Cardiac muscle cell (in vitro differentiated cells and primary cell): ENCODE data around the gene ARRDC5. TPM values are rescaled to one million over a fixed set of nuclear protein-coding genes. Genes with fewer than 3 reads are reported as not detected.
"Not testable (repeated sequence)": the region's sequence is repeated elsewhere in the genome, so short reads cannot be mapped to it uniquely, and the experiment has no call there.

Experiments used
- DNase-seq, 2 donors: peaks; one replicate each; pipeline versions ENCODE4 v3.0.0 to v3.0.0-alpha.2; 2010 to 2017; ENCODE audit warnings: low read depth in 1 of 2, low spot score in 1 of 2
- H3K27ac ChIP-seq: fragments of 200-600 bp; sonication (generic); 2 replicates; pipeline ENCODE4 v1.5.1; 2016
- H3K27me3 ChIP-seq: fragments of 200-600 bp; sonication (generic); 2 replicates; pipeline ENCODE4 v1.6.0; 2016; ENCODE audit warnings: control low read depth
- H3K36me3 ChIP-seq: fragments of 200-600 bp; sonication (generic); 2 replicates; pipeline ENCODE4 v1.5.1; 2016; ENCODE audit warnings: control low read depth
- H3K4me1 ChIP-seq: fragments of 200-600 bp; sonication (generic); 2 replicates; pipeline ENCODE4 v1.8.1; 2017; ENCODE audit warnings: low read depth, mild to moderate bottlenecking, mixed run types
- H3K4me3 ChIP-seq: fragments of 200-600 bp; sonication (generic); 2 replicates; pipeline ENCODE4 v1.5.1; 2016; ENCODE audit warnings: mild to moderate bottlenecking
- H3K9me3 ChIP-seq: fragments of 200-600 bp; sonication (generic); 2 replicates; pipeline ENCODE4 v1.5.1; 2017; ENCODE audit warnings: low read depth, mild to moderate bottlenecking, control low read depth
- polyA plus RNA-seq: library from polyadenylated mRNA; unstranded; fragments of >200 nt; fragmentation: Nextera tagmentation; extraction: Ambion mirVana; gene quantifications from 2 replicates; pipeline ENCODE4 v1.2.1, GENCODE V29; 2016
- total RNA-seq: library from RNA; depleted of rRNA; stranded (reverse); fragments of >200 nt; gene quantifications from 2 replicates; pipeline ENCODE4 v1.2.3, GENCODE V29; 2016
- TF ChIP-seq, protein P1 (sequence below): IDR thresholded peaks from 2 replicates; pipeline ENCODE4 v1.5.1; 2012; ENCODE audit warnings: low read depth, mild to moderate bottlenecking, low read length

ARRDC5 gene
- total and polyA plus RNA-seq, 2 experiments from 2014 or later, result not detected

DNA sequence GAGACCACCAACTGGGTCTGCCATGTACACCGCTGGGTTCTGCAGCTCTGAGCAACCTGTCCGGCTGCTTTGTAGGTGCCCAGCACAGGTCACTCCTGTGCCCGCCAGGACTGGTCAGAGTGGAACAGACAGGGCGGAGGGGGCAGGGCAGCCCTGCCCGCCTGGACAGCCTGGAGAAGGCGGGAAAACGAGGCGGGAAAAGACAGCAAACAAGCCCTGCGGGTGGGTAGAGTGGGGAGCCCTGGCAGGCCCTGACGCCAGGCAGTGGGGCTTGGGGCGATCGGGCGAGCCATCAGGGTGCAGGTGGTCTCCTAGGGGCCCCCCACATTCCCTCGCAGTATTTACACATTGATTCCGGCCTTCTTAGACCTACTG is 6.1 kb upstream of the ARRDC5 start:
- Histone ChIP-seq H3K27ac (no peak overlapping the region), H3K4me1 (peaks cover 3% of the 10 kb centered on the region), H3K9me3 (no peaks in the 10 kb centered on the region), H3K27me3 (no peaks in the 10 kb centered on the region), H3K4me3 (no peak overlapping the region), H3K36me3 (no peaks in the 10 kb centered on the region)
- DNase-seq, result no peak
- TF ChIP-seq, protein P1, sequence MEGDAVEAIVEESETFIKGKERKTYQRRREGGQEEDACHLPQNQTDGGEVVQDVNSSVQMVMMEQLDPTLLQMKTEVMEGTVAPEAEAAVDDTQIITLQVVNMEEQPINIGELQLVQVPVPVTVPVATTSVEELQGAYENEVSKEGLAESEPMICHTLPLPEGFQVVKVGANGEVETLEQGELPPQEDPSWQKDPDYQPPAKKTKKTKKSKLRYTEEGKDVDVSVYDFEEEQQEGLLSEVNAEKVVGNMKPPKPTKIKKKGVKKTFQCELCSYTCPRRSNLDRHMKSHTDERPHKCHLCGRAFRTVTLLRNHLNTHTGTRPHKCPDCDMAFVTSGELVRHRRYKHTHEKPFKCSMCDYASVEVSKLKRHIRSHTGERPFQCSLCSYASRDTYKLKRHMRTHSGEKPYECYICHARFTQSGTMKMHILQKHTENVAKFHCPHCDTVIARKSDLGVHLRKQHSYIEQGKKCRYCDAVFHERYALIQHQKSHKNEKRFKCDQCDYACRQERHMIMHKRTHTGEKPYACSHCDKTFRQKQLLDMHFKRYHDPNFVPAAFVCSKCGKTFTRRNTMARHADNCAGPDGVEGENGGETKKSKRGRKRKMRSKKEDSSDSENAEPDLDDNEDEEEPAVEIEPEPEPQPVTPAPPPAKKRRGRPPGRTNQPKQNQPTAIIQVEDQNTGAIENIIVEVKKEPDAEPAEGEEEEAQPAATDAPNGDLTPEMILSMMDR, result no peak

DNA sequence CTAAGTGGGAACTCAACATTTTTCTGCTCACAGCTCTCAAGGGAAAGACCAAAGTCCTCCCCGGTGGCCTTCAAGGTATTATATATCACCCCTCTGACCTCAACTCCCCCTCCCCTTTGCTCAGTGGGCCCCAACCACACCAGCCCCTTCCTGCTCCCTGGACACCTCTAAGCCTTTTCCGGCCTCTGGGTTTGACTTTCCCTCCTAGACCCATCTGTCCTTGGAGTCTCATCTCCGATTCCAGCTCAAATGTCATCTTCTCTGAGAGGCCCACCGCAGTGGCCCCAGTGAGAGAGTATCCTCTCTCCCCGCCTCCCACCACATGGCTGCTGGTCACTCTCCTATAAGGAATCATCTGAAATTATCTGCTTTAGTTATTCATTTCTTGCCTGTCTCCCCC is 5.7 kb upstream of the ARRDC5 start:
- no peak overlapping the region for H3K4me3 ChIP-seq
- H3K9me3 ChIP-seq, result no peaks in the 10 kb centered on the region
- peaks cover 3% of the 10 kb centered on the region for H3K4me1 ChIP-seq
- H3K36me3 ChIP-seq, result no peaks in the 10 kb centered on the region
- DNase-seq, result no peak
- no peaks in the 10 kb centered on the region for H3K27me3 ChIP-seq
- TF ChIP-seq, protein P1, result no peak
- H3K27ac ChIP-seq, result no peak overlapping the region

DNA sequence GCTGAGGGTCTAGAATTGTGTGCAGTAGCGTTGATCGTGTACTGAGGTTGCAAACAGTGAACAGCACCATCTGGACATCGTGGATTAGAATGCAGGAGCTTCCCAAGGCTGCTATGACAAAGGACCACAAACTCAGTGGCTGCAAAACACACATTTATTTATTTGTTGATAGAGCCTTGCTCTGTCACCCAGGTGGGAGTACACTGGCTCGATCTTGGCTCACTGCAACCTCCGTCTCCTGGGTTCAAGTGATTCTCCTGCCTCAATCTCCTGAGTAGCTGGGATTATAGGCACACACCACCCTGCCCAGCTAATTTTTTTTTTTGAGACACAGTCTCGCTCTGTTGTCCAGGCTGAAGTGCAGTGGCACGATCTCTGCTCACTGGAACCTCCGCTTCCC is 4.3 kb upstream of the ARRDC5 start:
- no peak for DNase-seq
- H3K36me3 ChIP-seq, result no peaks in the 10 kb centered on the region
- TF ChIP-seq, protein P1, result no peak
- H3K4me3 ChIP-seq, result no peak overlapping the region
- H3K4me1 ChIP-seq, result peaks cover 3% of the 10 kb centered on the region
- no peaks in the 10 kb centered on the region for H3K9me3 ChIP-seq
- no peaks in the 10 kb centered on the region for H3K27me3 ChIP-seq
- H3K27ac ChIP-seq, result no peak overlapping the region

DNA sequence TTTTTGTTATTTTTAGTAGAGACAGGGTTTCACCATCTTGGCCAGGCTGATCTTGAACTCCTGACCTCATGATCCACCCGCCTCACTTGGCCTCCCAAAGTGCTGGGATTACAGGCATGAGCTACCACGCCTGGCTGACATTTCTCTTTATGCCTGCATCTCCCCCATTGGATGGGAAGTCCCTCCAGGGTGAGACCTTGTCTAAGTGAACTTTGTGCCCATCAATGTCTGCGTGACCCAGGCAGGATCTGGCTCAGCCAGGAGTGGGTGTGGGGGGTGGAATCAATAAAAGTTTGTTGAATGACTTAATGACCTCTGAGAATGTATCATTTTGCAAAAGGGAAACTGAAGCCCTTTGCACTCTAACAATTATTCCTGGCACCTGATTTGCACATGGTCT is 1.8 kb upstream of the ARRDC5 start:
- Histone ChIP-seq H3K4me1 (peaks cover 3% of the 10 kb centered on the region), H3K9me3 (no peaks in the 10 kb centered on the region), H3K36me3 (no peaks in the 10 kb centered on the region), H3K4me3 (no peak overlapping the region), H3K27ac (no peak overlapping the region), H3K27me3 (no peaks in the 10 kb centered on the region)
- TF ChIP-seq, protein P1, result no peak
- DNase-seq, result no peak

DNA sequence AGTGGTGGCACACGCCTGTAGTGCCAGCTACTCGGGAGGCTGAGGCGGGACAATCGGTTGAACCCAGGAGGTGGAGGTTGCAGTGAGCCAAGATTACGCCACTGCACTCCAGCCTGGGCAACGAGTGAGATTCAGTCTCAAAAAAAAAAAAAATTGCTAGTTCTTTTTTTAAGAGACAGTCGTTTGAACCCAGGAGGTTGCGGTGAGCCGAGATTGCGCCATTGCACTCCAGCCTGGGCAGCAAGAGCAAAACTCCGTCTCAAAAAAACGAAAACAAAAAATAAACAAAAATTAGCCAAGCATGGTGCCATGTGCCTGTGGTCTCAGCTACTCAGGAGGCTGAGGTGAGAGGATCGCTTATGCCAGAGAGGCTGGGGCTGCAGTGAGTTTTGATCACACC is 1.8 kb downstream of the ARRDC5 start:
- not testable (repeated sequence) for H3K9me3 ChIP-seq, H3K4me1 ChIP-seq, H3K27me3 ChIP-seq, H3K4me3 ChIP-seq, H3K27ac ChIP-seq, DNase-seq, H3K36me3 ChIP-seq

DNA sequence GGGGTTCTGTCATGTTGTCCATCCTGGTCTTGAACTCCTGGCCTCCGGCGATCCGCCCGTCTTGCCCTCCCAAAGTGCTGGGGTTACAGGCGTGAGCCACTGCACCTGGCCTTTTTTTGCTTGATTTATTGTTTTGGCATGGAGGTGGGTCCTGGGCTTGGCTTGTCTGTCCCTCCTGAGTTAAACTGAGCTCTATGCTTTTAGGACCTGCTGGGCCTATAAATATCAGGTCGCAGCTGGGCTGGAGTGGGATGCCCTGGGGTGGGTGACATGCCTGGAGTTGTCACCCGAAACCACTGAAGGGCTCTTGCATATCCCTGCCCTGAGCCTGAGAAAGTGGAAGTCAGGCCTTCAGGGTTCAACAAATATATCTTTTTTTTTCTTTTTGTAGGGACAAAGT is 5.5 kb downstream of the ARRDC5 start:
- no peaks in the 10 kb centered on the region for H3K4me1 ChIP-seq
- no peak for DNase-seq
- no peaks in the 10 kb centered on the region for H3K27me3 ChIP-seq
- no peak overlapping the region for H3K4me3 ChIP-seq
- H3K9me3 ChIP-seq, result no peaks in the 10 kb centered on the region
- H3K36me3 ChIP-seq, result no peaks in the 10 kb centered on the region
- no peak overlapping the region for H3K27ac ChIP-seq
- TF ChIP-seq, protein P1, result no peak
